DMS79 treated with DMSO at 0.1 percent for 48 hours (cell line): ENCODE results near the gene STAB1.

Experiments used
- DNase-seq: peaks from one replicate; lab custom pipeline; 2025; lab: John Stamatoyannopoulos, UW

Gene STAB1

DNA sequence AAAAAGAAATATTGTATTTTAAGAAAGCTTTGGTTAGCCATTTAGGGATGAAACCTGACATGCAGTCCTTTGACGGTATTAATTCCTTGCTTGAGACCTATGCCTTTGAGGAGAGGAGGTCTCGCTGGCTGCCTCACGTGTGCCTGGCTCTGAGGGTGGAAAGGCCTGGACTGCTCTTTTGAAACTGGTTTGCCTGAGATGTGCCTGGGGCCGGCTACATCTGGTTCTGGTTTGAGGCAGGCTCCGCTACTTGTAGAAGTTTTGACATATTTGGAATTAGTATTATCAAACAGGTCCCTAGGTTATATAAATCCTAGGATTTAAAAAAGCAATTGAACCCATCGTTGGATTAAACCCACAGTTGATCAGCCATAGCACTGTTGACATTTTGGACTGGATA, 33.3 kb upstream of the STAB1 start:
- DNase-seq, result no peak

DNA sequence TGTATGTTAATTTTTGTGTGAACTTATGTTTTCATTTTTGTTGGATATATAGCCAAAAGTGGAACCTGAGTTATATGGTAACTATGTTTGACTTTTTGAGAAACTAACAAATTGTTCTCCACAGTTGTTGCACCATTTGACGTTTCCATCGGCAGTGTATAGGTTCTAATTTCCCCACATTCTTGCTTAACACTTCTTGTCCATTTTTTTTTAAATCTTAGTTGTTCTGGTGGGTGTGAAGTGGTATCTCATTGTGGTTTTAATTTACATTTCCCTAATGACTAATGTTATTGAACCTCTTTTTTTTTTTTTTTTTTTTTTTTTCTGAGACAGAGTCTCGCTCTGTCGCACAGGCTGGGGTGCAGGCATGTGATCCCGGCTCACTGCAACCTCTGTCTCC, 31.7 kb upstream of the STAB1 start:
- DNase-seq, result no peak

DNA sequence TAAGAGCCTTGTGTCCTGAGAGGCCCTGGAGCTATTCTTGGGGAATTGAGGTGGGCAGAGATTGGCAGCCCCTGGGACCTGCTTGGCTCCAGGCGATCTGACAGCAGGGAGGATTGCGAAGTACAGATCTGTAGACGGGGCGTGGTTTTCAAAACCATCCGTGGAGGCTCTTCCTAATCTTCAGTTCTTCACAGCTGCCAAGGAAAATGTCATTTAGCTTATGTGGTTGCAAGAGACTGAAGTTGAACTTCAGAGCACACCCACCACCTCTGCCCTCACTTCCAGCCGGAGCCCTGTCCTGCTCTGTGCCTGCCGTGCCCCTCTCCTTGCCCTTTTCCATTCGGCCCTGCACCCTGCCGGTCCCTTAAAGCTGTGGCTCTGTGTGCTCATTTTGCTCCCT, 26.8 kb upstream of the STAB1 start:
- DNase-seq, result no peak

DNA sequence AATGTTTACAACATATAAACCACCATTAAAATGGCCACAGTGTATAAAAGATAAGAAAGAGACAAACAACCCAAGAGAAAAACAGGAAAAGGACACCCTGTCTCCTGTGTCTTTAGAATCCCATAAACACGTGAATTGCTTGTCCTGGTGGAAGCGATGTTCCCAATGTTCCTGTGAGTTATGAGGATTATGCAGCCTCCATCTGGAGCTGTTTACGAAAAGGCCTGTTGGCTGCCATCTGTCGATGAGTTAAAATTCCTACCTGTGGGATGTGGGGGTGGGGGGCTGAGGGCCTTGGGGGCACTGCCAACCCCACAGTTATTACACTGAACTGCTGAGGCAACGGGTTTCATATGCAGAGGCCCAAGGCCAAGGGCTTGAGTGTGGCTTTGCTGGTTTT, 26.1 kb upstream of the STAB1 start:
- no peak for DNase-seq

DNA sequence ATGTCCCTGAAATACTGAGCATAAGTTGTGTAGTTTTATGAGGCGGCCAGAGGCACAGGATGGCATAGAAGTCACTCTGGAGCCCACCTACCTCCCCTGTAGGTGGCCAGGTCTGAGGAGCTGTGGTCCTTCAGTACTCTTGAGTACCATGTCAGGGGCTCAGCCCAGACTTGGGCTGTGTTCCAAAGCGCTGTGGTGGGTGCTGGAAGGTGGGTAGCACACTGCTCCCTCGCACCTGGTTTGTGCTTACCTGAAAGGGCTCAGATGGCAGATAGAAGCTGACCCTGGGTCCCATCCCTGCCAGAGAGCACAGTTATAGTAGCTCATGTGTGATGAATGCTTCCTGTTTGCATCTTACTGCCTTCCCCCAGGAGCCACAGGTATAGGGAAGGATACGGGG, 24.2 kb upstream of the STAB1 start:
- DNase-seq, result no peak

DNA sequence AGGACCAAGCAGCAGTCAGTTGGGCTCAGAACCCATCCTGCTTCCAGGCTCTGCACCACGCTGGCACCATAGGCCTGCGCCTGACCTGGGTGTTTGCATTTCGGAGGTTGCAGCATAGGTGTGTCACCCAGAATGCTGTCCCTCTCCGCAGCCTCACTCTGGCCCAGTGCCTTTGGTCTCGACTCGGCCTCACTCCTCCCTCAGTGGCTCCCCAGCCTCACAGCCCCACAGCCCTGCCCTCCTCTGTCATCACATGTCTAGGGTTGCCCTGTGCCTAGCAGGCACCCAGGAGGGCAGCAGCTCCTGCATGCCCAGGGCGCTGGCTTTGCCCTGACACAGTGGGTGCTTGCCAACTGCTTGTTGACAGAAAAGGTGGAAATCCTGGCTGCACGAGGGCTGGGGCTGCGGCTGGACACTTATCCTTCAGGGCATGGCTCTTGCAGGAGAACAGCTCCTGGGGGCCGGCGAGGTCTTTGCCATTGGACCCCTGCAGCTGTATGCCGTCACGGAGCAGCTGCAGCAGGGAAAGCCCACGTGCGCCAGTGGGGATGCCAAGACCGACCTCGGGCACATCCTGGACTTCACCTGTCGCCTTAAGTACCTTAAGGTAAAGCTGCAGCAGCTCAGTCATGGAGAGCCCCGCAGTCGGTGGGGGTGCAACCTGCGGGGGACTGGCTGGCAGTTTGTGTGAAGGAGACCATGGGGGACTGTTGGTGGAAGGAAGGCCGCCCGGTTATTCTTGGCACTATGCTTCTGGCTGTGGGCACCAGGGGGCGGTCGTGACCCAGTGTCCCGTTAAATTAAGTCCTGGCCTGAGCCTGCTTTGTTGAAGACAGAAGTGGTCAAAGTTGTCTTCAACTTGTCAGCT, 23.5 kb upstream of the STAB1 start:
- DNase-seq, result no peak

DNA sequence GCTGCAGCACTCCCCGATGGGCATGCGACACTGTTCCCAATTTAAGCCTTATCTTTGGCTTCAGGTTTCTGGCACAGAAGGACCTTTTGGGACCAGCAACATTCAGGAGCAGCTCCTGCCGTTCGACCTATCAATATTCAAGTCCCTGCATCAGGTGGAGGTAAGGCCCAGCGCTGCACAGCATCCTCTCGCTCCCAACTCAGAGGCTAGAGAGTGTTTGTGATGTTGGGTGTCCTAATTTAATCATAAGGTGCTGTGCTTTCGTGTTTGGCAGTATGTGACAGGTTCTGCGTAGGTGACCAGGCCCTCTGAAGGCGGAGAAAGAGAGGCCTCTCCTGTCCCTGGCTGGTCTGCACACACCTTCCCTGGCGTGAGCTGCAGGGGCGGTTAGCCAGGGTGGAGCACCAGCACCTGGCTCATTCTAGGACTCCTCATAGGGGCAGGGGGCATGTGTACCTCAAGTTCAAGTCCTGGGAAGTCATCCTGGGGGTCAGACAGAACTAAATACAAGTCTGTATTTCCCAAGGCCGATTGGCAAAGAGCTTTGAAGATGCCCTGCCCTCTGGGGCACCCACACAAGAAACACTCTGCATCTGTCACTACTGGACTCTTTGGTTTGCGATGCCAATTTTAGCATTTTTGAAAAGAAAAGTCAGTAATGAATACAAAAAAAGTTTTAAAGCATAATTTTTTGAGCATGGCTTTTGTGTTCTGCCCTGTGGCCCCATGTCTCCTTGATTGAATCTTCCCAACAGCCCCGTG, 22.7 kb upstream of the STAB1 start:
- DNase-seq, result no peak

DNA sequence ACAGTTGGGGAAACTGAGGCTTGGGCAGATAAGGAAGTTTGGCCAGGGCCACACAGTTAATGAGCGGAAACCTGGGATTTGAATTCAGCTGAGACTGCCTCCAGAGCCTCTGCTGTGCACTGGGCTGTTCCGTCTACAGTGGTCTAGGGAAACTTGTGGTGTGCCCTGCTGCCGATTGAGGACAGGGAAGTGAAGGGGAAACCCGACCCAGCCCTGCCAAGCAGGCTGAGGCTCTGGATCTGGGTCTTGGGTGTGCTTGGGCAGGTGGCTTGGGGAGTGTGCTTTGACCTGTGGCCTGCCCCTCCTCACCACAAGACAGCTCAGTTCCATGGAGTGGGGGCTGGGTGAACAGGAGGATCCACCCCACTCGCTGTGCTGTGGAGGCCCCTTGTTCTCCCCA, 22.1 kb upstream of the STAB1 start:
- no peak for DNase-seq

DNA sequence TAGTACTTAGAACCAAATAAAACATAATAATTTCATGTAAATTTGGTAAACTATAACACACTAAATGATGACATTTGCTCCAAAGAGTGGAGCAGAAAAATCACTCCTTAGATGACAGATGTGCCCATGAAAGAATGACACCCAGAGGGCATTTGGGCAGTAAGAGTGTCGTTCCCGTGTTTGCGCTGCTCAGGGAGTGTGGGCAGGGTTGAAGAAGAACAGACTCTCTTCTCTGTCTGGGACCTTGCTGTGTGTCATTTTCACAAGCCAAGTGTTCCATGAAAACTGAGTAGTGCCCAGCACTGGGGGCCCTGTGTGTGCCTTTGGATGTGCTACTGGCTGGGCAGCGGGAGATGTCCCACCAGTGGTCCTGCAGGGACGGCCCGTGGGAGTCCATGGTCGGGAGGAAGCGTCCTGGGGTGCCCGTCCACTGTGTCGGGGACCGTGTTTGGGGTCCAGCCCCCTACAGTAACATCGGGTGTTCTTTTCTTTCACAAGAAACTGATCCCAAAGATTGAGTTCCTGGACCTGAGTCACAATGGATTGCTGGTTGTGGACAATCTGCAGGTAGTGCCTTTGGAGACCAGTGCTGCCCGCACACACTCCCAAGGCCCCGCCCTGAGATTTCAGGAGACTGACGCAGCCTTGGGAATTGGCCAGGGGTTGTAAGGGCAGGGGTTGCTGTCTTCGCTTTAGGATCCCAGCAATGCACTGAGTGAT, 17.9 kb upstream of the STAB1 start:
- no peak for DNase-seq

DNA sequence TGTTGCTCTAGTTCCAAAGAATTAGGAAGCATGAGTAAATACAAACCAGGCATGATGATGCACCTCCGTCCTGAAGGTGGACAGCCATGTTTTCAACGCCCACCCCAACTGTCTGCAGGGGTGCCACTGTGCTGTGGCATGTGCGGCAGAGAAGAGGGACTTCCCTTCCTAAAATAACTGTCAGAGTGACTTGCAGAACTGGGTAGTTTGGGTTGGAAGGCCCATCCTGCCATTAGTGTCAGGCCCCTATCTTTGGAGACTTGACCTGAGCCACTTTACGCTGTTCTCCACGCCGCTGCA, 17.4 kb upstream of the STAB1 start:
- DNase-seq, result no peak

DNA sequence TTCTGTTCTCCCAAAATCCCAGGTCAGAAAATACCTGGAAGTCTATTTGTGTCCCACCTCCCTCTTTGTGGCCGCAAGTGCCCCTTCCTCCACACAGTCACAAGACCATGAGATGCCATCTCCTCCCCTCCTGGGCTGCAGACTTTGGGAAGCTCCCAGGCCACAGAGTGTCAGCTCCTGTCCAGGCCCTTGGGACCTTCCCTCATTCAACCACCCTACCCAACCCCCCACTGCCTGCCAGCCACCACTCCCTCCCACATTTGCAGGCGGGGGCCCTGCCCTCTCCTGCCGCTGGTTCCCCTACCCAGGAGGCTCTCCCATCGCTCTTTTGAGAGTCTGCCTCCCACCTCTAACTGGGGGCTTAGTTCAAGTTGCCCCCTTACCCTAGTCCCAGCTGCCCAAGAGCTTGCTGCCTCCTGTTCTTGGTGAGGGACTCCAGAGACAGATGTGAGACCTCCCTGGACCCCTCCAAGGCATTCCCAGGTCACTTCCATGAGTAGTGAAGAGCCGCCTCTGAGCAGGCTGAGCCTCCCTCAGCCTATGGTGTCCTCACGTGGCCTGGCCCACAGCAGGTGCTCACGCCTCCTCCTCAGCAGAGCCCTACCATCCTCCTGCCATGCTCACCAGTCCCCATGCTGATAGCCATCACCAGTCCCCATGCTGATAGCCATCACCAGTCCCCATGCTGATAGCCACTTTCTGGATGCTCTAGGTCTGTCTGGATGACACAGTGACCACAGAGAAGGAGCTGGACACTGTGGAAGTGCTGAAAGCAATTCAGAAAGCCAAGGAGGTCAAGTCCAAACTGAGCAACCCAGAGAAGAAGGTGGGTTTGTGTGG, 15.9 kb upstream of the STAB1 start:
- no peak for DNase-seq

DNA sequence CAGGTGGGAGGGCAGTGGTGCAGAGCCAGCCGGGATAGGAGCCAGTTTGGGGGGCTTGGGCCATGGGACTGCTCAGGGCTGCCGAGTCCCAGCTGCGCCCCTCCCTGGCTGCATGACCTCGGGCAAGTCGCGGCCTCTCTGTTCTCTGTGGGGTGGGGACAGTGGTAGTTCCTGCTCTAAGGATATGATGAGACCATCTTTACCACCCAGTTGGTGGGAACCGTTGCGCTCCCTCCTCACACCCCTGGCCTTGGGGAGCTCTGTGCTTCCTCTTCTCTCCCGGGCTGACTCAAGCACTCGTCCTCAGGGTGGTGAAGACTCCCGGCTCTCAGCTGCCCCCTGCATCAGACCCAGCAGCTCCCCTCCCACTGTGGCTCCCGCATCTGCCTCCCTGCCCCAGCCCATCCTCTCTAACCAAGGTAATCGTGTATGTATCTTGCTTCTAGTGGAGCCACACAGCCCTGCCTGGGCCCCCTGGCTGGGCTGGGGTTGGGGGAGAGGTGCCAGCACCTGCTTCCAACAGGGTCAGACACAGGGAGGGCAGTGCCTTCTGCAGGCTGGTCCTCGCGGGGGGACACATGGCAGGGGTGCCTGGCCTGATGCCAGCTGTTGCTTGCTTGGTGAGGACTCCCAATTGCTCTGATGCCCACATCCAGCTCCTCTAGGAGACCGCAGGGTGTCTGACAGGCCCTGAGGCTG, 15.1 kb upstream of the STAB1 start:
- DNase-seq, result no peak

DNA sequence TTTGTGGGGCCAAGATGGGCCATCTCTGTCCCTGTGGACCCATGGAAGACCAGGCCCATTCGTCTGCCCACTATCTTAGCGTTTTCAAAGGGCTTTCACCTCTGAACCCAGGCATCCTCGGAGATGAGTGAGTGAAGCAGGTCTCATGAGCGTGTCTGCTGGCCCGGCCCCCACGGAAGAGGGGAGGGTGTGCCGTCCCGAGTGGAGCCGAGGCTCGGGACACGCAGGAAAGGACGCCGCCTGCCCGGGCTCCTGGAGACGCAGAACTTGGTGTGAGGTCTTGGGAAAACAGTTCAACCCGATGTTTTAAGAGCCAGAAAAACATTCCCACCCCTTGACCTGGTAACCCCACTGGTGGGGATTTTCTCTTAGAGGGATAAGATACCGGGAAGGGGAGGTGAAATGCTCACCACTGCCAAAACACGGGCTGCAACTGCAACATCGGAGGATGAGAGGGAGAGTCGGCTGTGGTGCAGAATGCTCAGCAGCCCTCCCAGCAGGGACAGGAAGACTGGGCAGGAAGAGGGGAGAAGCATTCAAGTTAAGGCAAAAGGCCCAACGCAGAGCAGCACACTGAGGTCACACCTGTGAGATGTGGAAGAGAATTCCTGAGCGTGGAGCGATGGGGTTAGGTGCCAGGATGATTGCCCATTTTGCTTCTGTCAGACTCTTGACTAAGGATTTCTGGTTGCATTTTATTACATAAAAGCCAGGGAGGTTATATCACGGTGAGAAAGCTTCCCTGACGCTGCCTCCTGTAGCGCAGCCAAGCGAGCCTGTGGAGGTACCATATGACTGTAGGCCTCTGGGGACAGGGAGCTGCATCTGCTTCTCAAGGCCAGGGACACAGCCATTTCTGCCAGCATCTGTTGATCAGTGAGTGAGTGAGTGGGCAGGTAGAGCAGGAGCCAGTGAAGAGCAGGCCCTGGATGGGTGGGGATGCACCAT, 14.1 kb upstream of the STAB1 start:
- no peak for DNase-seq

DNA sequence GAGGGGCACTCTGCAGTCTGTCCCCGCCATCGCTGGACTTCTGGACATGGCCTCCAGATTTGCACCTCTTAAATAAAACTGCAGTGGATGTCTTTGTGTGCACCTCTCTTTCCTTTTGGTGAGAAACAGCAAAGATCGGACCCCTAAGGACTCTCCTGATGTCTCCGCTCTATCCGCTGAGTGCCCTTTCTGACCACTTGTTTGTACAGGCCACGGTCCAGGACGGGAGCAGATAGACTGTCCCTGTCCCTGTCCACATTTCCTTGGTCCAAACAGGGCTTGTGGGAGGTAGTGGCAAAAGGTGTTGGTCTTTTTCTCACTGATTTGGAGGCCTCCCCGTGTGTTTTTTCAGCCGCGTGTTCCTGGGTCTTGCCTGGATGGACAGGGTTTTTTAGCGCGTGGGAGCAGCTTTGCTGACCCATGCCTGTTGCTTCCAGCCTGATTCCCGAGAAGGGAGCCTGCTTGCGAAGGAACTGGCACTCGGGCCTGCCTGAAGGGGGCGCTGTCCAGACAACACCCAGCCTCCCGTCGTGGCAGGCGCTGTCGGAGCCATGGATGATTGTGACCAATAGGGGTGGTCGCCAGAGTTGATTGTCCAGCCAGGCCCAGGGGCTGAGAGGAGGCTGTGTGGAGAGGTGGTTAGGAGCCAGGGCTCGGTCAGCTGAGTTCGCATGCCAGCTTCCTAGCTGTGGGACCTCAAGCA, 13.2 kb upstream of the STAB1 start:
- DNase-seq, result no peak

DNA sequence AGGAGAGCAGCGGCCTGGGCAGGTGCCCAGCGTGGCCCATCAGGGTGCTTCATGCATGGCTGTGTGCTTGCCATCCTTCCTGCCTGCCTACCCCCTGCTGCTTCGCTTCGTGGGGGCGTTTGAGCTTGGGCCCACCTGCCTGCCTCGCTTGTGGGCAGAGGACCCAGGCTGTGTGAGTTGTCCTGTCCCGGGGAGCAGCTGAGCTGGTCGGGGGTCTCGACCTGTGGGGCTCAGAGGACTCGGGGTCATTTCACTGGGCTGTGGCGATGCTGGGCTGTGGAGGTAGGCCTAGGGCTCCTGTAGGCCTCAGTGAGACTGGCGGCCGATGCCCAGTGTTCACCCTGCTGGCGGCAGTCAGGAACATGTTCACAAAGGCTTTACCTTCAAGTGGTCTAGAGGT, 12.1 kb upstream of the STAB1 start:
- no peak for DNase-seq

DNA sequence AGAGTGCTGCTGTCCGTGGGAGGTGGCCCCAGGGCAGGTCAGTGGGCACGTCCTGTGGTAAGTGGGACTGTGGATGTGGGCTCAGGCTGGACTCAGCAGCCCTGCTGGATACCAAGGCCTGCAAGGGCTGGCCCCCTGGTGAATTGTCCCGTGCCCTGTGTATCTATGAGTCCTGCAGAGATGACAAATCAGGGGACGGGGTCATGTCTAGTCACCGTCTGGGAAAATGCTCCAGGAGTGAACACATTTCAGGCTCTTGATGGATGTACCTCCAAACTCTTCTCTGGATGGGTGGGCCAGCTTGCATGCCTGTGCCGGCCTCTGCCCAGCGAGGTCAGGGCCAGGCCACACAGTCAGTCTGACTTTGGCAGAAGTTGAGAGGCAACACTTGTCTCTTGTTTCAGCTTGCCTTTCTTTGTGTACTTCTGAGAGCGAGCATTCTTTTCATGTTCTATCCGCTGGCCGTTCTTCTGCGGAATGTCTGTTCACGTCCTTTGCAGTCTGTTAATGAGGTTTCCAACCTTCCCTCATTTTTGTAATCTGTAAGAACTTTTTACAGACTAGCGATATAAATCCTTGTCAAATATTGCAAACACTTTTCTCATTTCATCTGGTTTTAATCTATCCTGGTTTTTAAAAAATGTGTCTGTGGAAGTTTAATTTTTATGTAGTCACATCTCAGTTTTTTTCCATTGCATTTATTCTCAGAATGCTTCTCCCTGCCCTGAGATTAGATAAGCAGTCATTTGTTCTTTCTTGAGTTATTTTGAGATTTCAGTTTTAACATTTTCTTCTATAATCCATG, 11.4 kb upstream of the STAB1 start:
- DNase-seq, result no peak

DNA sequence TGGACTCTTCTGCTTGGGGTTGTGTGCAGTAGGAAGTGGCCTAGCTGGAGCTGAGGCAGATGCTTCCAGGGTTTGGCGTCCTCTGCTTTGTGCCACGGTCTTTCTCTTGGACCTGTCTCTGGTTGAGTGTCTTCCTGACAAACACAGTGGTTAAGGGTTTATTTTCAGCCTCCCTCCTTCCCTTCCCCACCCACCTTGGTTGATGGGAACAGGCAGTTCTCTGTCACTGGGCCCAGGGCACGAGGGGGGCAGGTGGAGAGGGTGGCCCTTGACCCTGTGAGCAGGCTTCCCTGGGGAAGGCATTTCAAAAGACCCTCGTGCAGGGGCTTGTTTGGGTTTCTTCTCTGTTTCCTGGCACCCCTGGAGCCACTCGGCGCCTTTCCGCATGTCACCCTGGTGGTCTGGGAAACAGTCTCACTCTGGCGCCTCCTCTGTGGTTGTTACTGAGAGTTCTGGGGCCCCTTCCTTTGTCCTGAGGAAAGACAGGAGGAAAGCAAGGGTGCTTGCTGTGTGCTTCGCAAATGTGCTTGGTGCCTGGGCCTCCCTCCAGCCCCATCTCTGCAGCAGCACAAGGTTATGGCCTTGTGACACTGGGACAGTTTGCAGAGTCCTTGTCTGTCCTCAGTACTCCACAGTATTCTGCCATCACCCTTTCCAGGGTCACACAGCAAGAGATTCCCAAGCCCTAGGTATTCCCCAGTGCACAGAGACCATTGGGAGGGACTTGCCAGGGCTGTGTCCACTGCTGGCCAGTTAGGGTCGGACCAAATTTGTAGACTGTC, 10.3 kb upstream of the STAB1 start:
- DNase-seq, result no peak
